CD14-positive monocyte (primary cell): ENCODE measurements around the gene ALDH2. TPM values are rescaled to one million over a fixed set of nuclear protein-coding genes. Genes with fewer than 3 reads are reported as not detected.

Experiments used
- DNase-seq, 3 donors: peaks; one replicate each; pipeline ENCODE4 v3.0.0-alpha.2; 2011 to 2022
- H2AFZ ChIP-seq: 2 replicates; pipeline ENCODE4 v1.6.0; 2012; ENCODE audit warnings: mild to moderate bottlenecking, low read depth, low read length, inconsistent platforms; ENCODE audit not compliant: insufficient read depth, poor library complexity, severe bottlenecking
- H3K27ac ChIP-seq, 2 donors: 1 replicate in 1 of 2; 2 replicates in 1 of 2; pipeline ENCODE4 v1.5.1; 2012 to 2013; ENCODE audit warnings: low read length in 2 of 2, control low read depth in 1 of 2, inconsistent platforms in 1 of 2, low read depth in 1 of 2, mild to moderate bottlenecking in 1 of 2
- H3K27me3 ChIP-seq, 2 donors: one replicate each; pipeline versions ENCODE4 v1.6.0 to v1.6.1; 2011 to 2013; ENCODE audit warnings: low read length in 2 of 2; ENCODE audit not compliant: control insufficient read depth in 2 of 2, insufficient read depth in 2 of 2
- H3K36me3 ChIP-seq, 2 donors: replicated peaks in 1 of 2; 1 replicate in 1 of 2; 2 replicates in 1 of 2; pipeline versions ENCODE4 v1.5.1 to v1.6.1; 2012 to 2013; ENCODE audit warnings: low read length in 2 of 2, control low read depth in 1 of 2, inconsistent platforms in 1 of 2, mild to moderate bottlenecking in 1 of 2; ENCODE audit not compliant: insufficient read depth in 2 of 2, control insufficient read depth in 1 of 2
- H3K4me1 ChIP-seq, 2 donors: 1 replicate in 1 of 2; 2 replicates in 1 of 2; pipeline versions ENCODE4 v1.5.1 to v1.6.1; 2012 to 2013; ENCODE audit warnings: low read length in 2 of 2, control low read depth in 1 of 2, inconsistent platforms in 1 of 2, mild to moderate bottlenecking in 1 of 2, moderate library complexity in 1 of 2; ENCODE audit not compliant: insufficient read depth in 2 of 2, control insufficient read depth in 1 of 2
- H3K4me2 ChIP-seq: replicated peaks from 2 replicates; pipeline ENCODE3; 2012; ENCODE audit warnings: low read length, moderate library complexity, mild to moderate bottlenecking; ENCODE audit not compliant: poor library complexity, severe bottlenecking; ENCODE audit errors: extremely low read depth
- H3K4me3 ChIP-seq, 3 experiments: fragments of 200-600 bp in 1 of 3; sonication (generic) in 1 of 3; replicated peaks in 1 of 3; 1 replicate in 2 of 3; 2 replicates in 1 of 3; pipeline ENCODE4 v1.5.1; 2011 to 2013; ENCODE audit warnings: low read length in 3 of 3, mild to moderate bottlenecking in 3 of 3, control low read depth in 2 of 3, low read depth in 2 of 3, inconsistent platforms in 1 of 3, moderate library complexity in 1 of 3
- H3K79me2 ChIP-seq: 2 replicates; pipeline ENCODE4 v1.6.0; 2012; ENCODE audit warnings: mild to moderate bottlenecking, control low read depth, inconsistent platforms, low read length, moderate library complexity; ENCODE audit not compliant: insufficient read depth
- H3K9ac ChIP-seq: 2 replicates; pipeline ENCODE4 v1.6.0; 2017; ENCODE audit warnings: low read length, mild to moderate bottlenecking; ENCODE audit not compliant: insufficient read depth, poor library complexity, severe bottlenecking
- H3K9me3 ChIP-seq, 2 donors: replicated peaks in 1 of 2; 1 replicate in 1 of 2; 2 replicates in 1 of 2; pipeline versions ENCODE4 v1.5.1 to v1.6.1; 2012 to 2013; ENCODE audit warnings: low read length in 2 of 2, control low read depth in 1 of 2; ENCODE audit not compliant: control insufficient read depth in 1 of 2, insufficient read depth in 1 of 2
- H4K20me1 ChIP-seq: 2 replicates; pipeline ENCODE4 v1.6.0; 2012; ENCODE audit warnings: mild to moderate bottlenecking, low read length, control low read depth, moderate library complexity; ENCODE audit not compliant: insufficient read depth
- H3K27ac Mint-ChIP-seq, 7 donors: one replicate each; pipeline ENCODE4 v1.8.0; 2020; ENCODE audit warnings: mild to moderate bottlenecking in 7 of 7, mixed read lengths in 7 of 7, moderate library complexity in 6 of 7, inconsistent platforms in 2 of 7
- H3K27me3 Mint-ChIP-seq, 3 donors: one replicate each; pipeline ENCODE4 v1.8.0; 2021 to 2022; ENCODE audit warnings: low read depth in 3 of 3, mild to moderate bottlenecking in 3 of 3, mixed read lengths in 3 of 3, moderate library complexity in 3 of 3, inconsistent platforms in 1 of 3
- H3K36me3 Mint-ChIP-seq, 2 donors: one replicate each; pipeline ENCODE4 v1.8.0; 2020; ENCODE audit warnings: mixed read lengths in 2 of 2, inconsistent platforms in 1 of 2, mild to moderate bottlenecking in 1 of 2
- H3K4me1 Mint-ChIP-seq: one replicate; pipeline ENCODE4 v1.8.0; 2020; ENCODE audit warnings: mild to moderate bottlenecking, mixed read lengths
- H3K4me3 Mint-ChIP-seq, 2 donors: one replicate each; pipeline ENCODE4 v1.8.0; 2020; ENCODE audit warnings: mild to moderate bottlenecking in 2 of 2, mixed read lengths in 2 of 2, moderate library complexity in 1 of 2
- H3K9me3 Mint-ChIP-seq, 7 donors: one replicate each; pipeline ENCODE4 v1.8.0; 2020 to 2022; ENCODE audit warnings: mixed read lengths in 7 of 7, mild to moderate bottlenecking in 6 of 7, moderate library complexity in 6 of 7, inconsistent platforms in 2 of 7
- CTCF ChIP-seq: fragments of 200-600 bp; IDR thresholded peaks from one replicate; pipeline ENCODE4 v1.8.0; 2022; ENCODE audit warnings: antibody characterized with exemption, mild to moderate bottlenecking
- WGBS: methylation state at CpG from one replicate; pipeline ENCODE4 v1.1.5; 2013; ENCODE audit warnings: missing lambda C conversion rate; ENCODE audit not compliant: insufficient coverage; 5-methylcytosine and 5-hydroxymethylcytosine counted together
- intact Hi-C, 2 donors: fragments of 100-400 bp; cut with micrococcal nuclease; formaldehyde crosslinking; loops; one replicate each; pipeline versions ENCODE4 v1.15.0 to v1.15.1; 2023
- polyA plus RNA-seq, 3 donors: library from polyadenylated mRNA; depleted of rRNA in 1 of 3; unstranded in 2 of 3; stranded (reverse) in 1 of 3; fragments of 300-500 nt in 2 of 3; fragments of >200 nt in 1 of 3; fragmentation: Illumina TruSeq in 2 of 3; gene quantifications; 1 replicate in 2 of 3; 2 replicates in 1 of 3; pipeline ENCODE4 v1.2.3, GENCODE V29; 2012 to 2021

Gene ALDH2
- polyA plus RNA-seq, 3 donors: 272 to 404 (median 384) TPM

- no peaks in the 10 kb centered on the region for H3K27me3 ChIP-seq
- H3K4me1 ChIP-seq: peaks cover 41 to 52% of the 10 kb centered on the region in 2 donors
- peak overlapping the region; percentile 63 for H2AFZ ChIP-seq
- H3K27ac Mint-ChIP-seq: peak overlapping the region; percentile 73 to 96 (median 87)
- no CpG with 5 or more reads among the region's 2 CpGs for WGBS
- no peaks in the 10 kb centered on the region for H4K20me1 ChIP-seq
- no peaks in the 10 kb centered on the region for H3K9me3 ChIP-seq
- DNase-seq: peak in 2 of 3 donors; percentile 20 to 29
- peak overlapping the region; percentile 66 to 78 for H3K27ac ChIP-seq
- no peaks in the 10 kb centered on the region for H3K36me3 ChIP-seq
- H3K36me3 Mint-ChIP-seq: no peaks in the 10 kb centered on the region
- H3K4me1 Mint-ChIP-seq: peaks cover 50% of the 10 kb centered on the region
- no peak overlapping the region for H3K9ac ChIP-seq
- intact Hi-C loops: no loop called here
- TF ChIP-seq CTCF: no peak
- H3K4me3 ChIP-seq: peak overlapping the region; percentile 3 to 64 (median 14)
- peaks cover 0 to 4% (median 2%) of the 10 kb centered on the region in 3 donors for H3K27me3 Mint-ChIP-seq
- no peaks in the 10 kb centered on the region for H3K79me2 ChIP-seq
- peak overlapping the region; percentile 68 to 84 for H3K4me3 Mint-ChIP-seq
- peak overlapping the region; percentile 64 for H3K4me2 ChIP-seq
- no peaks in the 10 kb centered on the region for H3K9me3 Mint-ChIP-seq
Observed at GRCh38 chr12:111822886-111823285, 56.2 kb downstream of the ALDH2 start.

- Histone ChIP-seq H3K79me2 (no peaks in the 10 kb centered on the region), H3K4me3 (no peak overlapping the region), H3K9me3 (no peaks in the 10 kb centered on the region), H3K27ac (no peak overlapping the region), H2AFZ (peak overlapping the region; percentile 63), H3K9ac (no peak overlapping the region), H3K4me1 (peaks cover 41 to 52% of the 10 kb centered on the region in 2 donors), H3K4me2 (no peak overlapping the region), H3K36me3 (no peaks in the 10 kb centered on the region), H4K20me1 (no peaks in the 10 kb centered on the region), H3K27me3 (no peaks in the 10 kb centered on the region)
- WGBS: 86% methylated on average over 2 of the region's 3 CpGs
- no peak for DNase-seq
- Mint-ChIP-seq H3K4me3 (no peak overlapping the region), H3K9me3 (no peaks in the 10 kb centered on the region), H3K36me3 (no peaks in the 10 kb centered on the region), H3K4me1 (peaks cover 50% of the 10 kb centered on the region), H3K27ac (no peak overlapping the region), H3K27me3 (peaks cover 0 to 5% (median 2%) of the 10 kb centered on the region in 3 donors)
- intact Hi-C loops: no loop called here
- no peak for TF ChIP-seq CTCF
Observed at GRCh38 chr12:111823891-111824290, 57.2 kb downstream of the ALDH2 start.
